DND-41 (cell line): Measurements from ENCODE around the gene ZSWIM6.

Source experiments
- ATAC-seq: fragments of 200-7000 bp; cut with Tn5 transposase; 3 replicates; pipeline ENCODE4 v1.9.1; 2021; ENCODE audit warnings: low read depth; ENCODE audit not compliant: insufficient read depth
- DNase-seq: peaks from one replicate; pipeline ENCODE4 v3.0.0-alpha.2; 2020
- H2AFZ ChIP-seq: 2 replicates; pipeline ENCODE4 v1.6.0; 2012; ENCODE audit warnings: low read depth, low read length
- H3K27ac ChIP-seq: 2 replicates; pipeline ENCODE4 v1.5.1; 2012; ENCODE audit warnings: low read length, inconsistent platforms
- H3K27me3 ChIP-seq: fragments of 200-600 bp; sonication (generic); 2 replicates; pipeline ENCODE4 v1.6.0; 2012; ENCODE audit warnings: low read length, mild to moderate bottlenecking, inconsistent platforms; ENCODE audit not compliant: insufficient read depth, poor library complexity
- H3K36me3 ChIP-seq: 2 replicates; pipeline ENCODE4 v1.5.1; 2012; ENCODE audit warnings: low read length, inconsistent platforms; ENCODE audit not compliant: insufficient read depth
- H3K4me1 ChIP-seq: 2 replicates; pipeline ENCODE4 v1.5.1; 2012; ENCODE audit warnings: mild to moderate bottlenecking, low read length; ENCODE audit not compliant: insufficient read depth
- H3K4me2 ChIP-seq: 2 replicates; pipeline ENCODE4 v1.6.0; 2012; ENCODE audit warnings: mild to moderate bottlenecking, moderate library complexity, low read length, inconsistent platforms; ENCODE audit not compliant: insufficient read depth
- H3K4me3 ChIP-seq, 2 experiments: fragments of 200-600 bp in 1 of 2; shearing (Covaris generic) in 1 of 2; 2 replicates each; pipeline ENCODE4 v1.5.1; 2012 to 2016; ENCODE audit warnings: inconsistent platforms in 2 of 2, low read length in 2 of 2, mild to moderate bottlenecking in 2 of 2, low read depth in 1 of 2, moderate library complexity in 1 of 2
- H3K79me2 ChIP-seq: 2 replicates; pipeline ENCODE4 v1.6.0; 2012; ENCODE audit warnings: low read length, inconsistent platforms; ENCODE audit not compliant: insufficient read depth
- H3K9ac ChIP-seq: 2 replicates; pipeline ENCODE4 v1.6.0; 2012; ENCODE audit warnings: low read depth, mild to moderate bottlenecking, inconsistent platforms, low read length, moderate library complexity
- H3K9me3 ChIP-seq: 2 replicates; pipeline ENCODE4 v1.5.1; 2012; ENCODE audit warnings: low read length, moderate library complexity, mild to moderate bottlenecking, inconsistent platforms; ENCODE audit not compliant: insufficient read depth, severe bottlenecking
- H4K20me1 ChIP-seq: 2 replicates; pipeline ENCODE4 v1.6.0; 2012; ENCODE audit warnings: low read length; ENCODE audit not compliant: insufficient read depth
- CTCF ChIP-seq: IDR thresholded peaks from 2 replicates; pipeline ENCODE4 v1.5.1; 2012; ENCODE audit warnings: borderline replicate concordance, low read length, moderate library complexity, mild to moderate bottlenecking; ENCODE audit not compliant: poor library complexity, severe bottlenecking; ENCODE audit errors: extremely low read depth
- EZH2 ChIP-seq: IDR thresholded peaks from 3 replicates; pipeline ENCODE4 v1.6.1; 2012; ENCODE audit warnings: borderline replicate concordance, low read depth, mild to moderate bottlenecking, moderate library complexity, low read length, inconsistent platforms; ENCODE audit not compliant: severe bottlenecking

ZSWIM6 gene

GRCh38 chr5:61298580-61298979 is 33.5 kb upstream of the ZSWIM6 start:
- Histone ChIP-seq H4K20me1 (no peaks in the 10 kb centered on the region), H2AFZ (no peak overlapping the region), H3K9ac (no peak overlapping the region), H3K27me3 (no peaks in the 10 kb centered on the region), H3K9me3 (no peaks in the 10 kb centered on the region), H3K79me2 (no peaks in the 10 kb centered on the region), H3K4me2 (no peak overlapping the region), H3K36me3 (no peaks in the 10 kb centered on the region), H3K27ac (no peak overlapping the region), H3K4me3 (no peak overlapping the region), H3K4me1 (no peaks in the 10 kb centered on the region)
- DNase-seq, result no peak
- TF ChIP-seq CTCF, result no peak
- no peak for TF ChIP-seq EZH2
- no peak for ATAC-seq

- Histone ChIP-seq H3K27me3 (no peaks in the 10 kb centered on the region), H3K36me3 (no peaks in the 10 kb centered on the region), H3K4me3 (no peak overlapping the region), H3K4me2 (no peak overlapping the region), H3K9ac (no peak overlapping the region), H3K27ac (no peak overlapping the region), H3K4me1 (no peaks in the 10 kb centered on the region), H4K20me1 (no peaks in the 10 kb centered on the region), H2AFZ (no peak overlapping the region), H3K9me3 (no peaks in the 10 kb centered on the region), H3K79me2 (no peaks in the 10 kb centered on the region)
- DNase-seq (no peak), ATAC-seq (no peak)
- TF ChIP-seq EZH2, result no peak
- TF ChIP-seq CTCF, result no peak
Observed at GRCh38 chr5:61299261-61299681, 32.8 kb upstream of the ZSWIM6 start.

GRCh38 chr5:61301341-61302199 is 30.5 kb upstream of the ZSWIM6 start:
- no peak overlapping the region for H2AFZ ChIP-seq
- no peak for DNase-seq
- H3K4me3 ChIP-seq, result no peak overlapping the region
- H3K79me2 ChIP-seq, result no peaks in the 10 kb centered on the region
- no peak overlapping the region for H3K27ac ChIP-seq
- no peaks in the 10 kb centered on the region for H3K9me3 ChIP-seq
- no peak for ATAC-seq
- no peak for TF ChIP-seq EZH2
- no peak for TF ChIP-seq CTCF
- no peaks in the 10 kb centered on the region for H3K36me3 ChIP-seq
- H3K9ac ChIP-seq, result no peak overlapping the region
- no peaks in the 10 kb centered on the region for H3K4me1 ChIP-seq
- H3K4me2 ChIP-seq, result no peak overlapping the region
- H4K20me1 ChIP-seq, result no peaks in the 10 kb centered on the region
- H3K27me3 ChIP-seq, result no peaks in the 10 kb centered on the region

- no peak overlapping the region for H3K4me3 ChIP-seq
- H3K27me3 ChIP-seq, result no peaks in the 10 kb centered on the region
- no peak overlapping the region for H2AFZ ChIP-seq
- ATAC-seq, result no peak
- H3K4me2 ChIP-seq, result no peak overlapping the region
- H3K9ac ChIP-seq, result no peak overlapping the region
- no peak for DNase-seq
- no peak overlapping the region for H3K27ac ChIP-seq
- H4K20me1 ChIP-seq, result no peaks in the 10 kb centered on the region
- H3K36me3 ChIP-seq, result no peaks in the 10 kb centered on the region
- H3K9me3 ChIP-seq, result no peaks in the 10 kb centered on the region
- H3K79me2 ChIP-seq, result no peaks in the 10 kb centered on the region
- TF ChIP-seq EZH2 (no peak), CTCF (no peak)
- no peaks in the 10 kb centered on the region for H3K4me1 ChIP-seq
Observed at GRCh38 chr5:61302200-61302563, 29.9 kb upstream of the ZSWIM6 start.
